ENCODE measurements around the gene PRELID1. TPM values are rescaled to one million over a fixed set of nuclear protein-coding genes. Genes with fewer than 3 reads are reported as not detected.
"Not testable (repeated sequence)": the region's sequence is repeated elsewhere in the genome, so short reads cannot be mapped to it uniquely, and the experiment has no call there.

The PRELID1 gene
- total RNA-seq, 1 donor from 2014 or later: 98.8 TPM

DNA sequence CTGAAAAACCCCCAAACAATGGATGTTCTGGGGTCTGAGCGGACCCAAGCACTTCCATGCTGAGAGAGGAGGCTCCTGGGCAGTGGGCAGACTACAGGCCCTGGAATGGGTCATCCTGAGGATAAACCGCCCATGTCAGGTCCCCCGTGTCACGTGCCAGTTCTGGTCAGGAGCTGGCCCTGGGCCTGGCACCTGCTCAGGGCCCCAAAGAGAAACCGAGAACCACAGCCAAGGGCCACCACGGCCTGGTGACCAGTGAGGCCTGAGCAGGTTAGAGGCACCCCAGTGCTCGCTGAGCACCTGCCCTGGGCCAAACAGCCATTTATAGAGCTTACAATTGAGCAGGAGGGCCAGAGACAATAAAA, 32.1 kb downstream of the PRELID1 start:
- DNase-seq (ENCODE audit: extremely low spot score, unreplicated experiment): no peak
- Mint-ChIP-seq H3K36me3 (ENCODE audit: unreplicated experiment) (peaks cover 40% of the 10 kb centered on the region), H3K27ac (ENCODE audit: unreplicated experiment) (no peak overlapping the region), H3K4me1 (ENCODE audit: unreplicated experiment) (no peaks in the 10 kb centered on the region), H3K27me3 (ENCODE audit: unreplicated experiment) (no peaks in the 10 kb centered on the region), H3K9me3 (ENCODE audit: unreplicated experiment) (no peaks in the 10 kb centered on the region), H3K4me3 (ENCODE audit: unreplicated experiment) (no peak overlapping the region)
- TF ChIP-seq, protein P1, sequence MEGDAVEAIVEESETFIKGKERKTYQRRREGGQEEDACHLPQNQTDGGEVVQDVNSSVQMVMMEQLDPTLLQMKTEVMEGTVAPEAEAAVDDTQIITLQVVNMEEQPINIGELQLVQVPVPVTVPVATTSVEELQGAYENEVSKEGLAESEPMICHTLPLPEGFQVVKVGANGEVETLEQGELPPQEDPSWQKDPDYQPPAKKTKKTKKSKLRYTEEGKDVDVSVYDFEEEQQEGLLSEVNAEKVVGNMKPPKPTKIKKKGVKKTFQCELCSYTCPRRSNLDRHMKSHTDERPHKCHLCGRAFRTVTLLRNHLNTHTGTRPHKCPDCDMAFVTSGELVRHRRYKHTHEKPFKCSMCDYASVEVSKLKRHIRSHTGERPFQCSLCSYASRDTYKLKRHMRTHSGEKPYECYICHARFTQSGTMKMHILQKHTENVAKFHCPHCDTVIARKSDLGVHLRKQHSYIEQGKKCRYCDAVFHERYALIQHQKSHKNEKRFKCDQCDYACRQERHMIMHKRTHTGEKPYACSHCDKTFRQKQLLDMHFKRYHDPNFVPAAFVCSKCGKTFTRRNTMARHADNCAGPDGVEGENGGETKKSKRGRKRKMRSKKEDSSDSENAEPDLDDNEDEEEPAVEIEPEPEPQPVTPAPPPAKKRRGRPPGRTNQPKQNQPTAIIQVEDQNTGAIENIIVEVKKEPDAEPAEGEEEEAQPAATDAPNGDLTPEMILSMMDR (IDR thresholded peaks at IDR 0.05): no peak

DNA sequence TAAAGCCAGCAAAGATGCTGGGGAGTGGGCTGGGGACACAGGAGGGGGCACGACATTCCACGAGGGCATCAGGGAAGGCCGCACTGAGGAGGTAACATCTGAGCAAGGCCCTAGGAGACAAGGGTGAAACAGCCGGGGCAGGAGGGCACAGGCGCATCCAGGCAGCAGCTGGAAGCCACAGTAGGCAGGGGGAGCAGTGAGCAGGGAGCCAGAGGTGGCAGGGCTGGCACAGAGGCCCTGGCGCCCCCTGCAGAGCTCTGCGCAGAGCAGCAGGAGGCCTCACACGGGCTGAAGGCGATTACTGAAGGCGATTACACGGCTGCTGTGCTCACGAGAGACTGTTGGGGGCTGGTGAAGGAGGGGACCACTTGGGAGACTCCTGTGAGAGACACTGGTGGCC, 32.5 kb downstream of the PRELID1 start:
- TF ChIP-seq, protein P1 (IDR thresholded peaks at IDR 0.05): peak; percentile 17
- DNase-seq (ENCODE audit: extremely low spot score, unreplicated experiment): no peak
- Mint-ChIP-seq H3K27me3 (ENCODE audit: unreplicated experiment) (no peaks in the 10 kb centered on the region), H3K9me3 (ENCODE audit: unreplicated experiment) (no peaks in the 10 kb centered on the region), H3K36me3 (ENCODE audit: unreplicated experiment) (peaks cover 38% of the 10 kb centered on the region), H3K4me1 (ENCODE audit: unreplicated experiment) (no peaks in the 10 kb centered on the region), H3K27ac (ENCODE audit: unreplicated experiment) (no peak overlapping the region), H3K4me3 (ENCODE audit: unreplicated experiment) (no peak overlapping the region)

DNA sequence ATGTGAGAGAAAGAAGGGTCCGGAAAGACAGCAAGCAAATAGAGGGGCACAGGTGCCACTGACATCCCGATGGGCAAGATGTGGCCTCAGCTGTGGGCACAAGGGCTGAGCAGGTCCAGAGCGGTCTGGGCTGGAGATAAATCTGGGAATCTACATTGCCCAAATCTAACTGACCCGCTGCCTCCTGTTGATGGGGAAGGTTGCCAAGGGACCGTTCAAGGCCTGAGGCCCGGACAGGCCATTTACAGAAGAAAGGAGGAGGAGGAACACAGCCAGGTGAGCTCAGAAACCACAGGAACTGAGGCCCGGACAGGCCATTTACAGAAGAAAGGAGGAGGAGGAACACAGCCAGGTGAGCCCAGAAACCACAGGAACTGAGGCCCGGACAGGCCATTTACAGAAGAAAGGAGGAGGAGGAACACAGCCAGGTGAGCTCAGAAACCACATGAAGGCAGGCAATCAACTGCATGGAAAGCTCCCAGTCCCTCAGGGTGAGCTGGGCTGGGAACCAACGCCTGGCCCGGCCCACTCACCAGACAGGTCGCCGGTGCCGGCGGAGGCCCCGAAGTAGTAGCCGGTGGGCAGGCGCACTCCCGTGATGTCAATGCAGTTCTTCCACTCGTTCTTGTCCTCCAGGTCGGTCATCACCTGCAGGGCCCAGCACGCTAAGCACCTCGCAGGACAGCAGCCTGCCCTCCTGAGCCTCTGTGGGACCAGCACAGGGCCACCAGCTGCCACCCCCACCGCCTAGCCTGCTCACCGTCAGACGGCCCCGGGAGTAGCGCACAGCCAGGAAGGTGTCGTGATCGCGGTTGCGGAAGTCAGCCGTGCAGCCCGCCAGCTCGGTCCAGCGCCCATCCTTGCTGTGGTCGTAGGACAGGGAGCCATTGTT, 33.2 kb downstream of the PRELID1 start:
- Mint-ChIP-seq H3K27me3 (ENCODE audit: unreplicated experiment) (no peaks in the 10 kb centered on the region), H3K4me1 (ENCODE audit: unreplicated experiment) (no peaks in the 10 kb centered on the region), H3K9me3 (ENCODE audit: unreplicated experiment) (no peaks in the 10 kb centered on the region), H3K4me3 (ENCODE audit: unreplicated experiment) (no peak overlapping the region), H3K27ac (ENCODE audit: unreplicated experiment) (no peak overlapping the region), H3K36me3 (ENCODE audit: unreplicated experiment) (peaks cover 42% of the 10 kb centered on the region)
- DNase-seq (ENCODE audit: extremely low spot score, unreplicated experiment): no peak
- TF ChIP-seq, protein P1 (IDR thresholded peaks at IDR 0.05): no peak

DNA sequence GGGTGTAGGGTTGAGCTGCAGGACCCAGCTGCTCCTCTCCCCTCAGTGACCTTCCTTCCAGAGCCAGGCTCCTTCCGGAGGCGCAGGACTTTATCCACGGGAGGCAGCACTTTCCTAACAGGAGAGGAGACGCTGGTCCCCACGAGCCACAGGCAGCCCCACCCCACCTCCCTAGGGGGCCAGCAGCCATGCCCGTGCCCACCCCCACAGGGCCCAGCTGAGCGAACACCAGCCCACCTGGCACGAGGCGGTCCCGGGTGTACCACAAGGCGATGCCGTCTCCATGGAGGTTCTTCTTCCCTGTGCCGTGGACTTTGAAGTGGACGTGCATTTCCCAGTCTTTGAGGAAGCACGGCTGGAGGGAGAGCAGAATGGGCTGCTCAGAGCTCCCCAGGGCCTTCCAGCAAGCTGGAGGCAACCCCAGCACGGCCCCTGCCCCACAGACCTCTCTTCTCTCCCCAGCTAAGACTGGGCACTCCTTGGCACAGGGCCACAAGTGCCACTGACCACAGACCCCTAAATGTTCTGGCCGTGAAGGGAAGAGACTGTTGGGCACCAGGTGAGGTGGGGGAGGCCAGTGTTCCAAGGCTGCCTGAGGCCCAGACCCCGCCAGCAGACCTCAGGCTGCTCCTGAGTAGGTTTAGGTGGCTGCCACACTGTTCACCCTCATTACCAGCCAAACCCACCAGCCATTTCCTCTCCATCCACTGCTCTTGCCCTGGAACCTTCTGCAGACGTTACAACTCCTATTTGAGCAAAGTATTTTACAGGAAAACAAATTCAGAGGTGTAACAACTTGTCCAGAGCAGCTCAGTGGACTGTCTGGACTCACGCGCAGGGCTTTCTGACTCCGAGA, 34.9 kb downstream of the PRELID1 start:
- H3K9me3 Mint-ChIP-seq (ENCODE audit: unreplicated experiment): no peaks in the 10 kb centered on the region
- peaks cover 32% of the 10 kb centered on the region for H3K36me3 Mint-ChIP-seq (ENCODE audit: unreplicated experiment)
- H3K4me3 Mint-ChIP-seq (ENCODE audit: unreplicated experiment): no peak overlapping the region
- DNase-seq (ENCODE audit: extremely low spot score, unreplicated experiment): no peak
- TF ChIP-seq, protein P1 (IDR thresholded peaks at IDR 0.05): no peak
- no peaks in the 10 kb centered on the region for H3K27me3 Mint-ChIP-seq (ENCODE audit: unreplicated experiment)
- no peaks in the 10 kb centered on the region for H3K4me1 Mint-ChIP-seq (ENCODE audit: unreplicated experiment)
- H3K27ac Mint-ChIP-seq (ENCODE audit: unreplicated experiment): no peak overlapping the region

DNA sequence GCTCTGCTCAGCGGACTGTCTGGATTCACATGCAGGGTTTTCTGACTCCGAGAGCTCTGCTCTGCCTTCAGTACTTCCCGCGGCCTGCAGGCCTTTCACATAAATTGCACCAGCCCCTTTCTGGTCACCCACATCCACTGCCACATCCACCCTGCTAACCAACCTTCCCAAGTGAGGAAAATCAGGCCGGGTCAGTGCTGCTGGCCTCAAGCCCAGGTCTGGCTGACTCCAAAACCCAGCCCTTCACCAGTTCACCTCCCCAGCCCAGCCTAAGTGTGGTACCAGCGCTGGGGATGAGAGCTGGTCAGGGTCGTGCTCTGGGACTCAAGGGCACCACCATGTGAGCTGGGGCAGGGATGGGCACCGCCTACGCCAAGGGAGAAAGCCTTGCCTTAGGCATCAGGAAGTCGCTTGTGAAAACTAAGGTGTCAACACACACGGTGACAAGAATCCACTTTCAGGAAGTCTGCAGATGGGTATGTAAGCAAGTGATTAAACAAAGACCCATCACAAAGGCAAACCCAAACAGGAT, 35.6 kb downstream of the PRELID1 start:
- H3K4me3 Mint-ChIP-seq (ENCODE audit: unreplicated experiment): no peak overlapping the region
- H3K4me1 Mint-ChIP-seq (ENCODE audit: unreplicated experiment): no peaks in the 10 kb centered on the region
- no peaks in the 10 kb centered on the region for H3K9me3 Mint-ChIP-seq (ENCODE audit: unreplicated experiment)
- no peak for DNase-seq (ENCODE audit: extremely low spot score, unreplicated experiment)
- H3K27ac Mint-ChIP-seq (ENCODE audit: unreplicated experiment): no peak overlapping the region
- no peaks in the 10 kb centered on the region for H3K27me3 Mint-ChIP-seq (ENCODE audit: unreplicated experiment)
- TF ChIP-seq, protein P1 (IDR thresholded peaks at IDR 0.05): no peak
- H3K36me3 Mint-ChIP-seq (ENCODE audit: unreplicated experiment): peaks cover 27% of the 10 kb centered on the region

DNA sequence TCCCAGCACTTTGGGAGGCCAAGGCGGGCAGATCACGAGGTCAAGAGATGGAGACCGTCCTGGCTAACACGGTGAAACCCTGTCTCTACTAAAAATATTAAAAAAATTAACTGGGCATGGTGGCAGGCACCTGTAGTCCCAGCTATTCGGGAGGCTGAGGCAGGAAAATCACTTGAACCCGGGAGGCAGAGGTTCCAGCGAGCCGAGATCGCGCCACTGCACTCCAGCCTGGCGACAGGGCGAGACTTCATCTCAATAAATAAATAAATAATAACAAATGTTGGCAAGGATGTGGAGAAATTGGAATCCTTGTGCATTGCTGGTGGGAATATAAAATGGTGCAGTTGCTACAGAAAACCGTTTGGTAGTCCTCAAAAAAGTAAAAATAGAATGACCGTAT, 39.4 kb downstream of the PRELID1 start:
- peaks cover 10% of the 10 kb centered on the region for H3K36me3 Mint-ChIP-seq (ENCODE audit: unreplicated experiment)
- H3K27ac Mint-ChIP-seq (ENCODE audit: unreplicated experiment); H3K27me3 Mint-ChIP-seq (ENCODE audit: unreplicated experiment); H3K9me3 Mint-ChIP-seq (ENCODE audit: unreplicated experiment); H3K4me3 Mint-ChIP-seq (ENCODE audit: unreplicated experiment); H3K4me1 Mint-ChIP-seq (ENCODE audit: unreplicated experiment); DNase-seq (ENCODE audit: extremely low spot score, unreplicated experiment): not testable (repeated sequence)

All from osteocyte (in vitro differentiated cells).